ENCODE results near the gene WNT3A. TPM values are rescaled to one million over a fixed set of nuclear protein-coding genes. Genes with fewer than 3 reads are reported as not detected.
A peak's percentile ranks its signal among the peaks of the same experiment; 100 is the strongest.

Gene WNT3A
- polyA plus RNA-seq, 1 experiment: not detected

GRCh38 chr1:228084325-228084724, 77.5 kb downstream of the WNT3A start:
- no peaks in the 10 kb centered on the region for H3K27me3 ChIP-seq (ENCODE audit: control insufficient read depth, insufficient read depth, low read length)
- TF ChIP-seq CTCF (IDR thresholded peaks at IDR 0.05; ENCODE audit: low read depth, low read length): no peak
- peaks cover 8% of the 10 kb centered on the region; the same call in 1 of the 2 replicates for H3K9me3 ChIP-seq (ENCODE audit: control insufficient read depth, insufficient read depth, low read length)
- peak; percentile 50 for DNase-seq (ENCODE audit: low read depth, low spot score)
- POLR2A ChIA-PET: interaction anchor here (0.6 to 0.8 kb wide), 2 partner anchors 16 to 358 kb away, joined by 5 read pairs; no protein-coding TSS in a partner anchor
- CTCF ChIA-PET: interaction anchor here (1.6 kb wide), 1 partner anchor 322 kb away, joined by 5 read pairs; no protein-coding TSS in a partner anchor
- H3K4me3 ChIP-seq (ENCODE audit: low read depth, low read length): peak overlapping the region; percentile 99
- peak overlapping the region; percentile 73 for H3K27ac ChIP-seq (ENCODE audit: low read depth, low read length)

GRCh38 chr1:228084797-228085196, 78.0 kb downstream of the WNT3A start:
- peaks cover 8% of the 10 kb centered on the region; the same call in 1 of the 2 replicates for H3K9me3 ChIP-seq (ENCODE audit: control insufficient read depth, insufficient read depth, low read length)
- no peaks in the 10 kb centered on the region for H3K27me3 ChIP-seq (ENCODE audit: control insufficient read depth, insufficient read depth, low read length)
- CTCF ChIA-PET: interaction anchor here (1.6 kb wide), 1 partner anchor 323 kb away, joined by 5 read pairs; no protein-coding TSS in a partner anchor
- no peak for DNase-seq (ENCODE audit: low read depth, low spot score)
- TF ChIP-seq CTCF (IDR thresholded peaks at IDR 0.05; ENCODE audit: low read depth, low read length): no peak
- POLR2A ChIA-PET: interaction anchor here (0.6 to 0.8 kb wide), 2 partner anchors 16 to 359 kb away, joined by 5 read pairs; no protein-coding TSS in a partner anchor
- H3K27ac ChIP-seq (ENCODE audit: low read depth, low read length): peak overlapping the region; percentile 72
- peak overlapping the region; percentile 99 for H3K4me3 ChIP-seq (ENCODE audit: low read depth, low read length)

GRCh38 chr1:228085287-228085951, 78.6 kb downstream of the WNT3A start:
- TF ChIP-seq CTCF (IDR thresholded peaks at IDR 0.05; ENCODE audit: low read depth, low read length): no peak
- CTCF ChIA-PET: interaction anchor here (1.6 kb wide), 1 partner anchor 324 kb away, joined by 5 read pairs; no protein-coding TSS in a partner anchor

GRCh38 chr1:228087771-228088251, 81.0 kb downstream of the WNT3A start:
- H3K27me3 ChIP-seq (ENCODE audit: control insufficient read depth, insufficient read depth, low read length): no peaks in the 10 kb centered on the region
- CTCF ChIA-PET: no interaction called here
- POLR2A ChIA-PET: interaction anchor here (0.6 kb wide), 1 partner anchor 9 kb away, joined by 3 read pairs; no protein-coding TSS in a partner anchor
- peaks cover 8% of the 10 kb centered on the region for H3K9me3 ChIP-seq (ENCODE audit: control insufficient read depth, insufficient read depth, low read length)
- peak overlapping the region; percentile 39 for H3K27ac ChIP-seq (ENCODE audit: low read depth, low read length)
- TF ChIP-seq CTCF (IDR thresholded peaks at IDR 0.05; ENCODE audit: low read depth, low read length): no peak
- peak overlapping the region; percentile 25; the same call in 1 of the 2 replicates for H3K4me3 ChIP-seq (ENCODE audit: low read depth, low read length)
- no peak for DNase-seq (ENCODE audit: low read depth, low spot score)

More at GRCh38 chr1:228085287-228085951, 78.6 kb downstream of the WNT3A start:
- Histone ChIP-seq H3K4me3 (ENCODE audit: low read depth, low read length) (peak overlapping the region; percentile 99), H3K27me3 (ENCODE audit: control insufficient read depth, insufficient read depth, low read length) (no peaks in the 10 kb centered on the region), H3K9me3 (ENCODE audit: control insufficient read depth, insufficient read depth, low read length) (peaks cover 8% of the 10 kb centered on the region; the same call in 1 of the 2 replicates), H3K27ac (ENCODE audit: low read depth, low read length) (peak overlapping the region; percentile 72)
- POLR2A ChIA-PET: no interaction called here
- DNase-seq (ENCODE audit: low read depth, low spot score): peak; percentile 43

Measured in AG04450 (cell line).